WTC11 (cell line): Measurements from ENCODE around the gene SHQ1. TPM values are rescaled to one million over a fixed set of nuclear protein-coding genes. Genes with fewer than 3 reads are reported as not detected.

Experiments
- ATAC-seq: fragments of 200-7000 bp; cut with Tn5 transposase; 2 replicates; pipeline ENCODE4 v1.10.0; 2021; ENCODE audit warnings: mild to moderate bottlenecking, moderate library complexity
- CTCF ChIA-PET: fragments of 300-600 bp; sonication (Branson Sonifier 250); formaldehyde crosslinking; loops from one replicate; lab custom pipeline; 2021; ENCODE audit warnings: antibody characterized with exemption; lab: Charles Lee
- POLR2A ChIA-PET: fragments of 350-600 bp; sonication (Branson Sonifier 250); formaldehyde crosslinking; loops from one replicate; lab custom pipeline; 2021; ENCODE audit warnings: antibody characterized with exemption; lab: Charles Lee
- DNase-seq: peaks from one replicate; pipeline ENCODE4 v3.0.0; 2021; ENCODE audit warnings: low spot score
- H3K27ac Mint-ChIP-seq: 2 replicates; pipeline ENCODE4 v1.8.0; 2021; ENCODE audit warnings: mixed read lengths
- H3K27me3 Mint-ChIP-seq: 2 replicates; pipeline ENCODE4 v1.8.0; 2021; ENCODE audit warnings: low read depth, mild to moderate bottlenecking, moderate library complexity, mixed read lengths
- H3K36me3 Mint-ChIP-seq: 2 replicates; pipeline ENCODE4 v1.8.0; 2021; ENCODE audit warnings: mixed read lengths
- H3K4me1 Mint-ChIP-seq: 2 replicates; pipeline ENCODE4 v1.8.0; 2022; ENCODE audit warnings: mixed read lengths
- H3K4me3 Mint-ChIP-seq: 2 replicates; pipeline ENCODE4 v1.8.0; 2021; ENCODE audit warnings: mild to moderate bottlenecking, moderate library complexity, mixed read lengths
- H3K9me3 Mint-ChIP-seq: 2 replicates; pipeline ENCODE4 v1.8.0; 2021; ENCODE audit warnings: mixed read lengths
- ELF4 ChIP-seq: sonication (generic); formaldehyde crosslinking; IDR thresholded peaks from 2 replicates; pipeline ENCODE4 v1.8.1; 2022; ENCODE audit warnings: low read depth, mild to moderate bottlenecking, moderate library complexity, missing genetic modification reagents
- ERG ChIP-seq: fragments of 250-450 bp; sonication (Bioruptor Pico); IDR thresholded peaks from 2 replicates; pipeline ENCODE4 v1.8.0; 2021; ENCODE audit warnings: mild to moderate bottlenecking
- GTF2I ChIP-seq: fragments of 250-450 bp; sonication (Bioruptor Pico); conservative IDR thresholded peaks from 2 replicates; pipeline ENCODE4 v1.4.0; 2021; ENCODE audit warnings: mild to moderate bottlenecking
- HMGXB4 ChIP-seq: sonication (generic); formaldehyde crosslinking; IDR thresholded peaks from 2 replicates; pipeline ENCODE4 v1.8.1; 2023; ENCODE audit warnings: mild to moderate bottlenecking, moderate library complexity, missing genetic modification reagents
- IRF2 ChIP-seq: sonication (generic); formaldehyde crosslinking; IDR thresholded peaks from 2 replicates; pipeline ENCODE4 v1.8.0; 2022; ENCODE audit warnings: low read depth, missing genetic modification reagents, borderline replicate concordance
- KAT7 ChIP-seq: sonication (generic); formaldehyde crosslinking; IDR thresholded peaks from 2 replicates; pipeline ENCODE4 v1.8.1; 2023; ENCODE audit warnings: missing genetic modification reagents, mild to moderate bottlenecking, borderline replicate concordance
- NFE2L1 ChIP-seq: sonication (generic); formaldehyde crosslinking; IDR thresholded peaks from 2 replicates; pipeline ENCODE4 v1.8.1; 2023; ENCODE audit warnings: missing genetic modification reagents
- NFYB ChIP-seq: sonication (generic); formaldehyde crosslinking; conservative IDR thresholded peaks from 2 replicates; pipeline ENCODE4 v1.8.0; 2022; ENCODE audit warnings: low read depth, missing genetic modification reagents
- NR1H2 ChIP-seq: sonication (generic); formaldehyde crosslinking; IDR thresholded peaks from 2 replicates; pipeline ENCODE4 v1.9.0; 2021; ENCODE audit warnings: mild to moderate bottlenecking, moderate library complexity, missing genetic modification reagents
- SP1 ChIP-seq: sonication (generic); formaldehyde crosslinking; conservative IDR thresholded peaks from 2 replicates; pipeline ENCODE4 v1.8.1; 2022; ENCODE audit warnings: missing genetic modification reagents
- TCF7 ChIP-seq: sonication (generic); formaldehyde crosslinking; IDR thresholded peaks from 2 replicates; pipeline ENCODE4 v1.8.0; 2022; ENCODE audit warnings: mild to moderate bottlenecking, low read depth, missing genetic modification reagents, moderate library complexity
- TEAD4 ChIP-seq: sonication (generic); formaldehyde crosslinking; IDR thresholded peaks from 2 replicates; pipeline ENCODE4 v1.8.0; 2022; ENCODE audit warnings: mild to moderate bottlenecking, missing genetic modification reagents
- USF2 ChIP-seq: sonication (generic); formaldehyde crosslinking; IDR thresholded peaks from 2 replicates; pipeline ENCODE4 v1.8.1; 2023; ENCODE audit warnings: mild to moderate bottlenecking, missing genetic modification reagents, moderate library complexity
- ZNF232 ChIP-seq: sonication (generic); formaldehyde crosslinking; IDR thresholded peaks from 2 replicates; pipeline ENCODE4 v1.8.0; 2022; ENCODE audit warnings: mild to moderate bottlenecking, missing genetic modification reagents
- ZNF281 ChIP-seq: sonication (generic); formaldehyde crosslinking; IDR thresholded peaks from 2 replicates; pipeline ENCODE4 v1.8.0; 2023; ENCODE audit warnings: mild to moderate bottlenecking, missing genetic modification reagents
- ZNF396 ChIP-seq: fragments of 250-450 bp; sonication (Bioruptor Pico); IDR thresholded peaks from 2 replicates; pipeline ENCODE4 v1.8.0; 2021; ENCODE audit warnings: mild to moderate bottlenecking, moderate library complexity, borderline replicate concordance
- ZNF671 ChIP-seq: fragments of 250-450 bp; sonication (Bioruptor Pico); IDR thresholded peaks from 2 replicates; pipeline ENCODE4 v1.8.0; 2021; ENCODE audit warnings: mild to moderate bottlenecking
- total RNA-seq: library from RNA; stranded (reverse); gene quantifications from 3 replicates; pipeline ENCODE4 v1.2.3, GENCODE V29; 2021
- TF ChIP-seq, protein P1 (sequence below): sonication (generic); formaldehyde crosslinking; IDR thresholded peaks from 2 replicates; pipeline ENCODE4 v1.8.1; 2022; ENCODE audit warnings: missing genetic modification reagents, borderline replicate concordance

Gene SHQ1
- total RNA-seq, 1 experiment from 2014 or later, result 29.1 TPM

- Mint-ChIP-seq H3K36me3 (no peaks in the 10 kb centered on the region), H3K27ac (no peak overlapping the region), H3K9me3 (no peaks in the 10 kb centered on the region), H3K27me3 (no peaks in the 10 kb centered on the region), H3K4me1 (peaks cover 29% of the 10 kb centered on the region), H3K4me3 (no peak overlapping the region)
- ChIA-PET CTCF (interaction anchor here (0.9 to 1.7 kb wide), 3 partner anchors 13 to 133 kb away, joined by 3 to 6 read pairs (median 4); no protein-coding TSS in a partner anchor), POLR2A (interaction anchor here (0.6 kb wide), 1 partner anchor 245 kb away, joined by 4 read pairs; no protein-coding TSS in a partner anchor)
- no peak for DNase-seq
- TF ChIP-seq, protein P1, sequence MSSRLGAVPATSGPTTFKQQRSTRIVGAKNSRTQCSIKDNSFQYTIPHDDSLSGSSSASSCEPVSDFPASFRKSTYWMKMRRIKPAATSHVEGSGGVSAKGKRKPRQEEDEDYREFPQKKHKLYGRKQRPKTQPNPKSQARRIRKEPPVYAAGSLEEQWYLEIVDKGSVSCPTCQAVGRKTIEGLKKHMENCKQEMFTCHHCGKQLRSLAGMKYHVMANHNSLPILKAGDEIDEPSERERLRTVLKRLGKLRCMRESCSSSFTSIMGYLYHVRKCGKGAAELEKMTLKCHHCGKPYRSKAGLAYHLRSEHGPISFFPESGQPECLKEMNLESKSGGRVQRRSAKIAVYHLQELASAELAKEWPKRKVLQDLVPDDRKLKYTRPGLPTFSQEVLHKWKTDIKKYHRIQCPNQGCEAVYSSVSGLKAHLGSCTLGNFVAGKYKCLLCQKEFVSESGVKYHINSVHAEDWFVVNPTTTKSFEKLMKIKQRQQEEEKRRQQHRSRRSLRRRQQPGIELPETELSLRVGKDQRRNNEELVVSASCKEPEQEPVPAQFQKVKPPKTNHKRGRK (CRISPR knock-in tag), result no peak
- TF ChIP-seq ZNF281 (CRISPR knock-in tag), result no peak
- no peak for TF ChIP-seq HMGXB4 (CRISPR knock-in tag)
- no peak for TF ChIP-seq TEAD4 (CRISPR knock-in tag)
- TF ChIP-seq IRF2 (CRISPR knock-in tag), result no peak
- no peak for TF ChIP-seq NFE2L1
- no peak for TF ChIP-seq NR1H2 (CRISPR knock-in tag)
- TF ChIP-seq ZNF232 (CRISPR knock-in tag), result no peak
- TF ChIP-seq KAT7, result no peak
- no peak for TF ChIP-seq SP1
- no peak for TF ChIP-seq ZNF671
- TF ChIP-seq ELF4 (CRISPR knock-in tag), result no peak
- no peak for TF ChIP-seq ERG (CRISPR knock-in tag)
- TF ChIP-seq NFYB (CRISPR knock-in tag), result no peak
- TF ChIP-seq ZNF396, result no peak
- TF ChIP-seq GTF2I (CRISPR knock-in tag), result no peak
- TF ChIP-seq TCF7 (CRISPR knock-in tag), result no peak
- TF ChIP-seq USF2, result no peak
- ATAC-seq, result no peak
Observed at GRCh38 chr3:72798552-72799195, 49.6 kb downstream of the SHQ1 start.
